CD14-positive monocyte (primary cell): ENCODE results near the gene OR52A5. TPM values are rescaled to one million over a fixed set of nuclear protein-coding genes. Genes with fewer than 3 reads are reported as not detected.

Source experiments
- DNase-seq, 3 donors: peaks; one replicate each; pipeline ENCODE4 v3.0.0-alpha.2; 2011 to 2022
- H2AFZ ChIP-seq: 2 replicates; pipeline ENCODE4 v1.6.0; 2012; ENCODE audit warnings: mild to moderate bottlenecking, low read depth, low read length, inconsistent platforms; ENCODE audit not compliant: insufficient read depth, poor library complexity, severe bottlenecking
- H3K27ac ChIP-seq, 2 donors: 1 replicate in 1 of 2; 2 replicates in 1 of 2; pipeline ENCODE4 v1.5.1; 2012 to 2013; ENCODE audit warnings: low read length in 2 of 2, control low read depth in 1 of 2, inconsistent platforms in 1 of 2, low read depth in 1 of 2, mild to moderate bottlenecking in 1 of 2
- H3K27me3 ChIP-seq, 2 donors: one replicate each; pipeline versions ENCODE4 v1.6.0 to v1.6.1; 2011 to 2013; ENCODE audit warnings: low read length in 2 of 2; ENCODE audit not compliant: control insufficient read depth in 2 of 2, insufficient read depth in 2 of 2
- H3K36me3 ChIP-seq, 2 donors: replicated peaks in 1 of 2; 1 replicate in 1 of 2; 2 replicates in 1 of 2; pipeline versions ENCODE4 v1.5.1 to v1.6.1; 2012 to 2013; ENCODE audit warnings: low read length in 2 of 2, control low read depth in 1 of 2, inconsistent platforms in 1 of 2, mild to moderate bottlenecking in 1 of 2; ENCODE audit not compliant: insufficient read depth in 2 of 2, control insufficient read depth in 1 of 2
- H3K4me1 ChIP-seq, 2 donors: 1 replicate in 1 of 2; 2 replicates in 1 of 2; pipeline versions ENCODE4 v1.5.1 to v1.6.1; 2012 to 2013; ENCODE audit warnings: low read length in 2 of 2, control low read depth in 1 of 2, inconsistent platforms in 1 of 2, mild to moderate bottlenecking in 1 of 2, moderate library complexity in 1 of 2; ENCODE audit not compliant: insufficient read depth in 2 of 2, control insufficient read depth in 1 of 2
- H3K4me2 ChIP-seq: replicated peaks from 2 replicates; pipeline ENCODE3; 2012; ENCODE audit warnings: low read length, moderate library complexity, mild to moderate bottlenecking; ENCODE audit not compliant: poor library complexity, severe bottlenecking; ENCODE audit errors: extremely low read depth
- H3K4me3 ChIP-seq, 3 experiments: fragments of 200-600 bp in 1 of 3; sonication (generic) in 1 of 3; replicated peaks in 1 of 3; 1 replicate in 2 of 3; 2 replicates in 1 of 3; pipeline ENCODE4 v1.5.1; 2011 to 2013; ENCODE audit warnings: low read length in 3 of 3, mild to moderate bottlenecking in 3 of 3, control low read depth in 2 of 3, low read depth in 2 of 3, inconsistent platforms in 1 of 3, moderate library complexity in 1 of 3
- H3K79me2 ChIP-seq: 2 replicates; pipeline ENCODE4 v1.6.0; 2012; ENCODE audit warnings: mild to moderate bottlenecking, control low read depth, inconsistent platforms, low read length, moderate library complexity; ENCODE audit not compliant: insufficient read depth
- H3K9ac ChIP-seq: 2 replicates; pipeline ENCODE4 v1.6.0; 2017; ENCODE audit warnings: low read length, mild to moderate bottlenecking; ENCODE audit not compliant: insufficient read depth, poor library complexity, severe bottlenecking
- H3K9me3 ChIP-seq, 2 donors: replicated peaks in 1 of 2; 1 replicate in 1 of 2; 2 replicates in 1 of 2; pipeline versions ENCODE4 v1.5.1 to v1.6.1; 2012 to 2013; ENCODE audit warnings: low read length in 2 of 2, control low read depth in 1 of 2; ENCODE audit not compliant: control insufficient read depth in 1 of 2, insufficient read depth in 1 of 2
- H4K20me1 ChIP-seq: 2 replicates; pipeline ENCODE4 v1.6.0; 2012; ENCODE audit warnings: mild to moderate bottlenecking, low read length, control low read depth, moderate library complexity; ENCODE audit not compliant: insufficient read depth
- H3K27ac Mint-ChIP-seq, 7 donors: one replicate each; pipeline ENCODE4 v1.8.0; 2020; ENCODE audit warnings: mild to moderate bottlenecking in 7 of 7, mixed read lengths in 7 of 7, moderate library complexity in 6 of 7, inconsistent platforms in 2 of 7
- H3K27me3 Mint-ChIP-seq, 3 donors: one replicate each; pipeline ENCODE4 v1.8.0; 2021 to 2022; ENCODE audit warnings: low read depth in 3 of 3, mild to moderate bottlenecking in 3 of 3, mixed read lengths in 3 of 3, moderate library complexity in 3 of 3, inconsistent platforms in 1 of 3
- H3K36me3 Mint-ChIP-seq, 2 donors: one replicate each; pipeline ENCODE4 v1.8.0; 2020; ENCODE audit warnings: mixed read lengths in 2 of 2, inconsistent platforms in 1 of 2, mild to moderate bottlenecking in 1 of 2
- H3K4me1 Mint-ChIP-seq: one replicate; pipeline ENCODE4 v1.8.0; 2020; ENCODE audit warnings: mild to moderate bottlenecking, mixed read lengths
- H3K4me3 Mint-ChIP-seq, 2 donors: one replicate each; pipeline ENCODE4 v1.8.0; 2020; ENCODE audit warnings: mild to moderate bottlenecking in 2 of 2, mixed read lengths in 2 of 2, moderate library complexity in 1 of 2
- H3K9me3 Mint-ChIP-seq, 7 donors: one replicate each; pipeline ENCODE4 v1.8.0; 2020 to 2022; ENCODE audit warnings: mixed read lengths in 7 of 7, mild to moderate bottlenecking in 6 of 7, moderate library complexity in 6 of 7, inconsistent platforms in 2 of 7
- CTCF ChIP-seq: fragments of 200-600 bp; IDR thresholded peaks from one replicate; pipeline ENCODE4 v1.8.0; 2022; ENCODE audit warnings: antibody characterized with exemption, mild to moderate bottlenecking
- WGBS: methylation state at CpG from one replicate; pipeline ENCODE4 v1.1.5; 2013; ENCODE audit warnings: missing lambda C conversion rate; ENCODE audit not compliant: insufficient coverage; 5-methylcytosine and 5-hydroxymethylcytosine counted together
- intact Hi-C, 2 donors: fragments of 100-400 bp; cut with micrococcal nuclease; formaldehyde crosslinking; loops; one replicate each; pipeline versions ENCODE4 v1.15.0 to v1.15.1; 2023
- polyA plus RNA-seq, 3 donors: library from polyadenylated mRNA; depleted of rRNA in 1 of 3; unstranded in 2 of 3; stranded (reverse) in 1 of 3; fragments of 300-500 nt in 2 of 3; fragments of >200 nt in 1 of 3; fragmentation: Illumina TruSeq in 2 of 3; gene quantifications; 1 replicate in 2 of 3; 2 replicates in 1 of 3; pipeline ENCODE4 v1.2.3, GENCODE V29; 2012 to 2021

OR52A5 gene
- polyA plus RNA-seq, 3 donors = not detected

GRCh38 chr11:5118893-5119292, 19.3 kb downstream of the OR52A5 start:
- H3K27ac ChIP-seq = no peak overlapping the region
- H3K9me3 ChIP-seq = no peaks in the 10 kb centered on the region
- H2AFZ ChIP-seq = no peak overlapping the region
- Mint-ChIP-seq H3K36me3 (no peaks in the 10 kb centered on the region), H3K27ac (no peak overlapping the region), H3K4me3 (no peak overlapping the region), H3K4me1 (no peaks in the 10 kb centered on the region), H3K9me3 (peaks cover 0 to 3% (median 0%) of the 10 kb centered on the region in 7 donors), H3K27me3 (peaks cover 2 to 8% (median 3%) of the 10 kb centered on the region in 3 donors)
- no peaks in the 10 kb centered on the region for H3K79me2 ChIP-seq
- no peaks in the 10 kb centered on the region for H3K27me3 ChIP-seq
- H4K20me1 ChIP-seq = no peaks in the 10 kb centered on the region
- DNase-seq = no peak
- no peaks in the 10 kb centered on the region for H3K4me1 ChIP-seq
- H3K4me2 ChIP-seq = no peak overlapping the region
- intact Hi-C loops = no loop called here
- no peak overlapping the region for H3K9ac ChIP-seq
- H3K4me3 ChIP-seq = no peak overlapping the region
- no peaks in the 10 kb centered on the region for H3K36me3 ChIP-seq
- TF ChIP-seq CTCF = no peak
- no CpG with 5 or more reads among the region's 1 CpG for WGBS

GRCh38 chr11:5117588-5117987, 20.6 kb downstream of the OR52A5 start:
- Mint-ChIP-seq H3K9me3 (peaks cover 0 to 3% (median 0%) of the 10 kb centered on the region in 7 donors), H3K36me3 (no peaks in the 10 kb centered on the region), H3K4me1 (no peaks in the 10 kb centered on the region), H3K27ac (no peak overlapping the region), H3K4me3 (no peak overlapping the region), H3K27me3 (peaks cover 2 to 5% (median 4%) of the 10 kb centered on the region in 3 donors)
- Histone ChIP-seq H3K27ac (no peak overlapping the region), H3K9me3 (no peaks in the 10 kb centered on the region), H3K79me2 (no peaks in the 10 kb centered on the region), H2AFZ (no peak overlapping the region), H3K27me3 (no peaks in the 10 kb centered on the region), H3K36me3 (no peaks in the 10 kb centered on the region), H3K4me3 (no peak overlapping the region), H4K20me1 (no peaks in the 10 kb centered on the region), H3K9ac (no peak overlapping the region), H3K4me1 (no peaks in the 10 kb centered on the region), H3K4me2 (no peak overlapping the region)
- TF ChIP-seq CTCF = no peak
- DNase-seq = no peak
- intact Hi-C loops = no loop called here
